GM18498 (cell line): ENCODE measurements around the gene PRMT7.
"Not testable (repeated sequence)": the region's sequence is repeated elsewhere in the genome, so short reads cannot be mapped to it uniquely, and the experiment has no call there.

Experiments used
- ATAC-seq: cut with Tn5 transposase; IDR thresholded peaks from one replicate; pipeline ENCODE4 v1.9.1; 2021; ENCODE audit warnings: mild to moderate bottlenecking, moderate library complexity; ENCODE audit not compliant: unreplicated experiment

PRMT7 gene

DNA sequence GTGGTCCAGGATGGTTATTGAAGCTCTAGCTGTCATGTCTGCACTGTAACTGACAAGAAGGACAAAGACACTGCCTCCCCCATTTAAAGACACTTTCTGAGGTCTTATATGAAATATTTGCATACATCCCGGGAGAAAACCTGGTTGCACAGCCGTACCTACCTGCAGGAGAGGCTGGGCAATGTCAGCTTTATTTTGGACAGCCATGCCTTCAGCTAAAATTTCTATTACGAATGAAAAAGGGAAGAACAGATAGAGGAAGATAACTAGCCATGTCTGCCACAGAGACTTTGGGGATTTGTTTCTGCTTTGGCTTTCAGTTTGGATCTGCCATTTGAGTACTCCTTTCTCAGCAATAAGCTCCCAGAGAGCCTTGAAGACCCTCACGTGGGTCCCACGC is 27.5 kb upstream of the PRMT7 start:
- no peak for ATAC-seq

DNA sequence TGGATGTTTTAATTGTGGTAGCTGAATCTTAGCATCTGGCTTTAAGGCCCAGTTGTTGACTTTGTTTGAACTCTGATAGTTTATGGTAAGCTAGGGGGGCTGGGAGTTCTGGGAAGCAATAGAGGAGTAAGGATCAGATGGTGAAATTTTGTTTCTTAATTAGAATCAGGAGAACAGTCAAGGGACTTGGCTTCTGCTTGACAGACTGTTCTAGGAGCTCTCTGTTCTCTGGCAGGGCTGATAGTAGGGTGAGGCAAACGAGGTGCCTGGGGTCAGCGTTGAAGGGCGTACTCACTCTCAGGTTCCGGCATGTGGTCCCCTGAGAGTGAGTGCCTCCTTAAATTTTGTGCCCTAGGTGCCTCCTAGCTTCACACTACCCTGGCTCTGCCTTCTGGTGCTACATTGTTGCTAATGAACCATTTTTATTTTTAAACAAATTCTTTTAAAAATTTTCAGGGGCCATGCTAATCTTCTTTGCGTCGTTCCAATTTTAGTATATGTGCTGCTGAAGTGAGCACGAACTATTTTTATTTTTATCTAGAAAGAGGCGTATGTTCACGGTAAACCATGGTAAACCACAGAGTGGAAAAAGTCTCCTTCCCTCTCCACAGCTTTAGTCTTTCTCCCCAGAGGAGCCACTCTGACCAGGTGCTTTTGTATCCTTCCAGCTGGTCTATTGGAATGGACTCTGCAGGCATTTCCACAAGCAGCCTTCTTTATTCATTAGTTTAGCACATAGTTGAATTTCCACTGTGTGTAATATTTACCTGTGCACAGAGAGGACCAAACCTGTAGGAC is 26.8 kb upstream of the PRMT7 start:
- ATAC-seq, result peak; percentile 54

DNA sequence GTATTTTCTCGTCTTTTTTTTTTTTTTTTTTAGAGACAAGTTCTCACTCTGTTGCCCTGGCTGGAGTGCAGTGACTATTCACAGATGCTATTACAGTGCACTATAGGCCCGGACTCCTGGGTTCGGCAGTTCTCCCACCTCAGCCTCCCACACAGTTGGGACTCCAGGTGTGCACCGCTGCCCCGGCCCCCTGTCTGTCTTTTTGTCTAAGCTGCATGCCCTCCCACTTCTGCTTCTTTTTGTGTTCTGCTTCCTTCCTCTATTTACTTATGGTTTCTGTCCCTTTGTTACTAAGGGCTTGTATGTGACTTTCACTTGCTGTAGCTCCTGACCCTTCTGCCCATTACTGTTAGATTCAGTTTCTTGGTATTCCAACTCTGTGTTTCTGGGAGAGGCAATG is 26.0 kb upstream of the PRMT7 start:
- ATAC-seq, result peak; percentile 59

DNA sequence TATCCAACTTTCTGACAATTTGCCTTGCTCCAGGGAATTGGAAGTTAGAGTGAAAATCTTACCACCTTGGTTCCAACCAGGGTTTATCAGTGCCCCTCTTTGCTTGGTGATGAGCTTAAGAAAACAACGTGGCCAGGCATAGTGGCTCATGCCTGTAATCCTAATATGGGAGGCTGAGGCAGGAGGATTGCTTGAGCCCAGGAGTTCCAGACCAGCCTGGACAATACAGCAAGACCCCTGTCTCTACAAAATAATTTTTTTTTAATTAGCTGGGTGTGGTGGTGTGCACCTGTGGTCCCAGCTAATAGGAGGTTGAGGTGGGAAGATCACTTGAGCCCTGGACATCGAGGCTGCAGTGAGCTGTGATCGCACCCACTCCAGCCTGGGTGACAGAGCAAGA is 25.1 kb upstream of the PRMT7 start:
- no peak for ATAC-seq

DNA sequence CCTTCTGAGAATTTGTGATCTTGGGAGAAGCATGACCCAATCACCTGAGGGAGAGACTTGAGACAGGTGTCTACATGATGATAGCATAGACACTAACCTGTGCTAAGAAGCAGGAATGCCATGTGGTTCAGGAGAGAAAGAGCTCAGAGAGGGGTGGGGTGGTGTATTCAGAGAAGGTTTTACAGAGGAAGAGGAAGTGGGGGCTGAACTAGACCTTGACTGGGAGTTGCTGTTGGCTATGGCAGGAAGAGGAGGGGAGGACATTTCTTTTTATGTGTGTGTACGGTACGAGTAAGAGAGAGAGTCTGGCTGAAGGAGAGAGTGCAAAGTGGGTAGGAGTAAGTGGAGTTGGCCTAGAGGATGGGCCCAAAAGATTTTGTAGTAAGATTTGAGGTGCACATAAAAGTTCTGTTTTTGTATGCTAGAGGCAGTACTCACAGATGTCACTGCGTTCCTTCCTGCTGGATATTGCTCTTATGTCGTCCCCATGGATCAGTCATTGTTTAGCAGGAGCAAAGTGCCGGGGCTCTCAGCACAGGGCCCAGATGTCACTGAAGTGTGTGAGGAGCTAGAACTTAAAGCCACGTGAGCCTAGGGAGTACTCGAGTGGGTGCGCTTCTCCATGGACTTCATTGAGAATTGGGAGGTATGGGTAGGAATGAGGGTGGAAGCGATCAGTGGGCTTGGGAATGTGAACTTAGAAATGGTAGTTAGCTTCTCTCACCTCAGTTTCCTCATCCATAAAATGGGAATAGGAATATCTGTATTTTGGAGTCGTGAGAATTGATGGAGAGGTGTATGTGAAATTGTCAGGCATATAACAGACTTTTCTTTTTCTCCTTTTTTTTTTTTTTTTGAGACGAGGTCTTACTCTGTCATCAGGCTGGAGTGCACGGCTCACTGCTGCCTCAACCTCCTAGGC is 24.4 kb upstream of the PRMT7 start:
- no peak for ATAC-seq

DNA sequence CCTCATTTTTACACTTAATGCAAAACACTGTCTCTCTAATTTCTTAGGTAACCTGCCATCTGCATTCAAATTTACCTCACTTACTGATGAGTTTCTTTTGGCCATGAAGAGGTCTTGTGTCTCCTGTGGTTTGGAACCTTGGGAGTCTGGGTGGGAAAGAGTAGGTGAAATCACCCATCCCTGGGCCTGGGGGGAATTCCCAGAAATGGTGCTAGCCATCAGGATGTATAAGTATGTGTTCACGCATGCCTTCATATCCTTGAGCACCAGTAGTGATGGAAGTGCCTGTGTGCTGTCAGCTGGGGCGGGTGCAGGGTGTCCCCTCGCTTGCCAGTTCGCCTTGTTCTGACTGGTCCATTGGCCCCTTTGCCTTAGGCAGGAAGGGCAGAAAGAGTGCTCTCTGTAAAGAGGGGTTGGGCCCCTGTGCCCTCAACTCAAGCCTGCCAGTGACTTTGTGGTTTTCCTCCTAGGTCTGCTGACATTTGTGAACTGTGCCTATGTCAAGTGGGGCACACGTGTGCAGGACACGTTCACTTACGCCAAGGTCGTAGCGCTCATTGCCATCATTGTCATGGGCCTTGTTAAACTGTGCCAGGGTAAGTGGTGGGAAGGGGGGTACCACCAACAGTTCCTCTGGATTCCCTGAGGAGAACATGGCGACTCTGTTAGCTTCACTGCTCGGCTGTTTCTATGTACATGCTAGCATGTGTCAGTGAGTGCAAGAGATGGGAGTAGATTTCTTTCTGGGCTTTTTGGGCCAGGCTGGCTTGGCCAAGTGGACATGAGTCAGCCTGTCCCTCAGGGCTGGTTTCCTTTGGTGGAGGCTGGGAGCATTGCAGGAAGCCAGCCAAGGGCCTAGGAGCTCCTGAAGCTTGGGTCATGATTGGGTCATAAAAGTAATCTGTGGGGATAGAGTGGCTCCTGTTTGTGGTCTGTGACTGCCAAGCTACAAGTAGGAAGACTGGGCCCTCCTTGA is 23.3 kb upstream of the PRMT7 start:
- ATAC-seq, result no peak

DNA sequence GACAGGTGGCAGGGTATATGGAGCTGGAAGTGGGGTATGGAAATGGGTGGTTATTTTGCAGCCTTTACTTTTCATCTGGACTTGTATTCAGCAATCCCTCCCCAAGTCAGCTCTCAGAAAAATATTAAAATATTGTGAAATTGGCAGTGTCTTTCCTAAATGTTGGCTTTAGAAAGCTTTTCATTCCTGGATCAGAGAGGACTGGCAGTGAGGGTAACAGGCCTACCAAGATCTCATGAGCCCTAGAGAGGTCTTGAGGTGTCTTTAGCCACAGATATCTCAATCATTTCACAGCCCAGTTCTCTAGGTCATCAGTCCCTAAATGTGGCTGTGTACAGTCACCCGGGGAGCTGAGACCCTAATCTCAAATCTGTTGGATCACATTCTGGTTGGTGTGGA is 22.6 kb upstream of the PRMT7 start:
- no peak for ATAC-seq

DNA sequence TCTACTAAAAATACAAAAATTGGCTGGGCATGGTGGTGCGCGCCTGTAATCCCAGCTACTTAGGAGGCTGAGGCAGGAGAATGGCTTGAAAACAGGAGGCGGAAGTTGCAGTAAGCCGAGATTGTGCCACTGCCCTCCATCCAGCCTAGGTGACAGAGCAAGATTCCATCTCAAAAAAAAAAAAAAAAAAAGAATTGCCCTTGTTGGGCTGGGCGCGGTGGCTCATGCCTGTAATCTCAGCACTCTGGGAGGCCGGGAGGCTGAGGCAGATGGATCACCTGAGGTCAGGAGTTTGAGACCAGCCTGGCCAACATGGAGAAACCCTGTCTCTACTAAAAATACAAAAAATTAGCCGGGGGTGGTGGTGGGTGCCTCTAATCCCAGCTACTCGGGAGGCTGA is 22.0 kb upstream of the PRMT7 start:
- ATAC-seq, result not testable (repeated sequence)

DNA sequence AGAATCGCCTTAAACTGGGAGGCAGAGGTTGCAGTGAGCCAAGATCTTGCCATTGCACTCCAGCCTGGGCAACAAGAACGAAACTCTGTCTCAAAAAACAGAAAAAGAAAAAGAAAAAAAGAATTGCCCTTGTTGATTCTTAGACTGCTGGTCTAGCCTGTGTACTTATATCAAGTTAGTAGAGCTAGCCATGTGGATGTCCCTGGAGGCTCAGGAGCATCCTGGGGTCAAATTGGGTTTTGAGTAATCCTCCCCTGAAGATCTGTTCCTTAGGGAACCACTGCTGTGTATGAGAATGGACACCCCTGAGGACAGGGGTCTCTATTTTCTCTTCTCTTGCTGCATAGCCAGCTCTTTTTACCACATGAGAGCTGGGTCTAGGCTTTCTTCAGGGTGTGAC is 21.6 kb upstream of the PRMT7 start:
- no peak for ATAC-seq

DNA sequence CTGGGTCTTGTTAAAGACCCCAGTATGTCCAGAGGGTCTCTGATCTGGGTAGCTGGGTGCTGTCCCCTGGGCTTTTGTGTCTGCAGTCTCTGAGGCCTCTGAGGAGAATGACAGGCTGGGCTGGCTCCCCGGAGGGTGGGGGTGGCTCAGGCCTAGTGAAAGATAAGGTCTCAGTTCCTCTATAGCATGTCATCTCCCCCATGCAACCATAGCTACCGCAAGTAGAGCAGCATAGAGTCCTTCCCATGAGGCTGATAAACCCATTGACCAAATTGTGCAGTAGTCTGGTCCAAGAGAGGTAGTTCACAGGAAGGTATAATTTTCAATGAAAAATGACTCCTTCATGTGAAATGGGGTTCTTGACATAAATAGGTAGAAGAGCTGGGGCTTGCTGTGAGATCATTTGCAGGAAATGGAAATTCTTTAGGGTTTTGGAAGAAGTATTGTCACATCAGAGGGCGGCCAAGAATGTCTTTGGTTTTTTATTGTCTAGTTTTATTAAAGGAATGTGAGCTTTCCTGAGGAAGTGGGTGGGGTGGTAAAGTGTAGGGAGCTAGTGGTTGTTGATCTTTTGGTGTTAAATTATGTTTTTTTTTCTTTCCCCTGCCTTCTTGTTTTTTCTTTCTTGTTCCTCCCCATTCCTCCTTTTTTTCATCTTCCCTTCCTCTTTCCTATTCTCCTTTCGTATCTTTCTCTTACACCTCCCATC is 21.0 kb upstream of the PRMT7 start:
- ATAC-seq, result peak; percentile 83

DNA sequence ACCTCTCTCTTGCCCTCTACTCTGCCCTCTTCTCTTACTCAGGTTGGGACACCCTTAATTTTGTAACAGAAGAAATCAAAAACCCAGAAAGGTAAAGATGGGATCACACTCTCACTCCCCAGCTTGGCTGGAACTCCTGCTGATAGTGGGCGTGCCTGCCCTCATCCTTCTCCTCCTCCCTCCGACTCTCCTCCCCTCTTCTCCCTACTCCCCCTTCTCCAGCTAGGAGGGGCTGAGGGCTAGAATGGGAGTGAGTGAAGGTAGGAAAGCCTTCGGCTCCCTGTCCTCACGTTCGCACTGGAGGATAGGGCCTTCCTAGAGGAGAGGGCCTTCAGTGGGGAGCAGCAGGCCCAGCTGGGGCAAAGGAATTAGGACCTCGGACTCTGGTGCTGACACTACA is 20.4 kb upstream of the PRMT7 start:
- ATAC-seq, result no peak

DNA sequence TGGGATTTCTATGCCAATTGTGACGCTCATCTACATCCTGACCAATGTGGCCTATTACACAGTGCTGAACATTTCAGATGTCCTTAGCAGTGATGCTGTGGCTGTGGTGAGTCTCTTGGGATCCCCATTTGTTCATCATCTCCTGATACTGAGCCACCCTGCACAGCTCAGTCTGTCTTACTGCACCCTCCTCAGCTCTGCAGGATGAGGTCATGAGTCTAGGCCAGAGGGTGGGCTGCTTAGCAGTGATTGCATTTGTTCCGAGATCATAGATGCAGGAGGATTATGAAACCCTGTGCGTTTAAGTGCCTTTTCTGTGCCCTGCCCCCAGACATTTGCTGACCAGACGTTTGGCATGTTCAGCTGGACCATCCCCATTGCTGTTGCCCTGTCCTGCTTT is 19.6 kb upstream of the PRMT7 start:
- no peak for ATAC-seq

DNA sequence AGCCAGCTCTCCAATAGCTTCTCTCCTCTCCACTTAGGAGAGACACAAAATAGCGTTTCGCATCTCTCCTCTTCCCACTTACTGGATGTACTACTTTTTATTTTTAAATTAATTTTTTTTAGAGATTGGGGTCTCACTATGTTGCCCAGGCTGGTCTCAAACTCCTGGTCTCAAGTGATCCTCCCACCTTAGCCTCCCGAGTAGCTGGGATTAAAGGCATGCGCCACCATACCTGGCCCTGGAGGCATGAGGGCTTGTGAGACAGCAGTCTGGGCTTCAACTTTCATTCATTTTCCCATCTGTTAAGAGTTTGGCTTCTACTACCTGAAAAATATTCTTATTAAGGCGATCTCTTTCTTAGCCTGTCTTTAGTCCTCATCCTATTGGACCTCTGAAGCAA is 18.4 kb upstream of the PRMT7 start:
- ATAC-seq, result no peak

DNA sequence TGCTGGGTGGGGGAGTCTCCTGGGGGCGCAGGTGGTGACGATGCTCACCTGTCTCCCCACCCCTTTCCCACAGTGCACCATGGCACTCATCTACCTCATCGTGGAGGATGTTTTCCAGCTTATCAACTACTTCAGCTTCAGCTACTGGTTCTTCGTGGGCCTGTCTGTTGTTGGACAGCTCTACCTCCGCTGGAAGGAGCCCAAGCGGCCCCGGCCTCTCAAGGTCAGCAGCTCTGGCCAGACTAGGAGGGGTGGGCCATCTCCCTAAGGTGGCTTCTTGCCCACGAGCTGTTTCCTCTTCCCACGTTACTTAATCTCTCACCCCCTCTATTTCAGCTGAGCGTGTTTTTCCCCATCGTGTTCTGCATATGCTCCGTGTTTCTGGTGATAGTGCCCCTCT is 14.5 kb upstream of the PRMT7 start:
- no peak for ATAC-seq

DNA sequence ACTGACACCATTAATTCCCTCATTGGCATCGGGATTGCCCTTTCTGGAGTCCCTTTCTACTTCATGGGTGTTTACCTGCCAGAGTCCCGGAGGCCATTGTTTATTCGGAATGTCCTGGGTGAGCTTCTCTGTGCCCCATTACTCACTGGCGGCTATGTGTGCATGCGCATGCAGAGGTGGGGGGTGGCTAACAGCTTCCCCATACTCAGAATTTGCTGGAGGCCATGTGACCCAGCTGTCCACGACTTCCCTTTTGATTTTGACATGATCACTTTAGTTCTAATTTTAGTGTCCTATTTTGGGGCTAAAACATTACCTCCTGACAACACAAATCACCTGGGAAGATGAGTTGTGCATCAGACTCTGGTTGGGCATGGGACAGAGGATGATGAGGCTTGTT is 14.1 kb upstream of the PRMT7 start:
- ATAC-seq, result no peak

DNA sequence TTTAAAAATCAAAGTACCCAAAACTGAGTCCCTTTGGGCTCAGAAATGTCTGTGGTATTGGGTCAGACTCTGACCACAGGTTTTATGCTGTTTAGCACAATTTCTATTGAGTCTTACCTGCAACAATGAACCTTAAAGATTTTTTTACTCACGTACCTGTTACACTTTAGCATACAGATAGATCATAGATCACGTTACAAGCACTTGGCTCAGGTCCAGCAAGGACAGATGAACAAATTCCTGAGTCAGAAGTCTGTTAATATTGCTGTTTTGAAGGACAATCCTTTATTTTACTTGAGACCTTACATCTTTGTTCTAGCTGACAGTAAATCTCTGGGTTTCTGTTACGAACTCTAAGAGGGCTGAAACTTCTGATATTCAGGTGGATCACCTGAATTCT is 12.9 kb upstream of the PRMT7 start:
- ATAC-seq, result no peak

DNA sequence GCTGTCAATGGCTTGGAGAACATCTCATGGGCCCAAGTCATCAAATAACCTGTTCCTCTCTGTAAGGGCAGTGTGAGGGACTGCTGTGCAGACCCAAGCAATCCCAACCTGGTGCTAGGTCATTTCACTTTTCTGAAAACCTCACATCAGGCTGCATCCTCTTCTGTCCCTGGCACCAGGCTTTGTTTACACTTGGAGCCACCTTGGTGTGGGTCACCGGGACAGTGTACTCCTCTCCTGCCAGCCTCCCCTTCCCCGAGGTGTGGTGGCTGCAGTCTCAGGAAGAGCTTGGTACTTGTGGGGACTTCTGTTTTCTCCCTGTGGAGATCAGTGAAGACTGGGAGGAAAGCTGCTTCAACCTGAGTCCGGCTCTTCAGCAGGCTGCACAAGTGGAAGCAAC is 12.5 kb upstream of the PRMT7 start:
- ATAC-seq, result no peak

DNA sequence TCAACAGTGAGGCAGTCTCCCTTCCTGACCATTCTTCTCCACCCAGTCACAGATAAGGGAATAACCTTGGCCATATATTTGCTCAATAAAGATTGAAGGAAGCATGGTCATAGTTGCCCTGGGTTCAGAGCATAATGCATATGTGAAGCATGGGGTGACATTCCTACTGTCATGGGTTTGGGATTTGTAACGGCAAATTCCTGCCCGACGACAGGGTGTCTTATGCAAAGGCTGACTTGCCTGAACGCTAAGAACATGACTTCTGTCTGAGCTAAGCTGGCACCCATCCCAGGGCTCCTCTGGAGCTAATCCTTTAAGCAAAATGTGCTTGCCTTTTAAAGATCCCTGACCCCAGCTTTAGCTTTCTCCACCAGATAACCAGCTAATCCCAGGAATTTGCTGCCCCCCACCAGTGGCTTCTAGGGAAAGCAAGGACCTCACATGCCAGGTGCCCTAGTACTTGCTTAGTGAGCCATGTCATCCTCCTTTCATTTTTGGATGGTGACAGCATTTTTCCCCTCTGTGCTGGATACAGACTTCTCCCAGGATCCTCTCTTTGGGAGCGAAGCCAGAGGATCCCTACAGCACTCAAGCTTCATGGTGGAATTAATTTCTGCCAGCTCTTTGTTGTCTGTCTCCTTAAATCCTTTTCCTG is 11.8 kb upstream of the PRMT7 start:
- no peak for ATAC-seq

DNA sequence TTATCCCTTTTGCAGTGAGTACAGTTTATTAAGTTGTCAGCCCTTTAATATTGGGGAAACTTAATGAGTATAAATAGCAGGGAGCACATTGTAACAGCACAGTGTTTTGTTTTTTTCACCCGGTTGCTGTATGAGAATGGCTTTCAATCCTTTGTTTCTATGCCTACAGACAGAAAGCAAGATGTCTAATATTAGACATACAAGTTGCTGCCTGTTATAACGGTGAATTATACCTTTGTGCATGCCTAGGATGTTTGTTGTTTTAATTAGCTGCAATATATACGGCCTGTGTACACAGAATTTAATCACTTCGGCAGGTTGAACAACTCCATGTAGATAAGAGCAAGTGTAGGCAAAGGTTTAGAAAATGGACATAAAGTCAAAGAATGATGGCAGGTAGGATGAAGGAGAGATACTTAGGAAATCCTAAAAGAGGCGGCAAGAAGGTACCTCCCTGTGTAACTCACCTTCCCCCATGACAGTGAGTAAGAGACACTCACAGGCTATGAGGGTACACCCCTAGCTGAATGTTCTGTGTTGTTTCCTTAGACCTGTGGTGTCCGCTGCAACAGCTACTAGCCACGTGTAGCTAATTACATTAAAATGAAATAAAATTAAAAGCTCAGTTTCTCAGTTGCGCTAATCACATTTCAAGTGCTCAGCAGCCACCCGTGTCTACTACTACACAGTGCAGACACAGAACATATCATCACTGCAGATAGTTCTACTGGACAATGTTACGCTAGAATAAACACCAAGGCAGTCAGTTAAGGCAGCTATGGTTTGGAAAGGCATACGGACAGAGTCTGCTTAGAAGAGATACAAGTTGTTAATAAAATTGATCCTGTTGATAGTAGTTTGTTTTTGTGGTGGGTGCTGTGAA is 11.0 kb upstream of the PRMT7 start:
- no peak for ATAC-seq
